Thyroid gland (tissue), 4 donors: ENCODE measurements around the gene ZCCHC4. TPM values are rescaled to one million over a fixed set of nuclear protein-coding genes. Genes with fewer than 3 reads are reported as not detected.

Experiments
- DNase-seq, 2 donors: peaks; one replicate each; pipeline ENCODE4 v3.0.0-alpha.2; 2019
- H3K27ac ChIP-seq, 3 donors: fragments of 200-600 bp; sonication (generic); 1 replicate in 2 of 3; 2 replicates in 1 of 3; pipeline ENCODE4 v1.5.1; 2016 to 2019; ENCODE audit warnings: mild to moderate bottlenecking in 1 of 3, moderate library complexity in 1 of 3
- H3K27me3 ChIP-seq: fragments of 200-600 bp; sonication (generic); one replicate; pipeline ENCODE4 v1.5.1; 2019
- H3K36me3 ChIP-seq, 2 donors: fragments of 200-600 bp; sonication (generic); one replicate each; pipeline ENCODE4 v1.5.1; 2016 to 2019
- H3K4me1 ChIP-seq, 2 donors: fragments of 200-600 bp; sonication (generic); one replicate each; pipeline ENCODE4 v1.5.1; 2017 to 2019
- H3K4me3 ChIP-seq, 3 donors: fragments of 200-600 bp; sonication (generic); replicated peaks in 1 of 3; 1 replicate in 2 of 3; 2 replicates in 1 of 3; pipeline ENCODE4 v1.5.1; 2016; ENCODE audit warnings: mild to moderate bottlenecking in 1 of 3
- H3K9me3 ChIP-seq: fragments of 200-600 bp; sonication (generic); one replicate; pipeline ENCODE4 v1.5.1; 2017
- CTCF ChIP-seq, 6 experiments: fragments of 200-600 bp in 3 of 6; fragments of 450-650 bp in 3 of 6; sonication (generic) in 3 of 6; IDR thresholded peaks; one replicate each; pipeline ENCODE4 v1.5.1; 2016 to 2019; ENCODE audit warnings: antibody characterized with exemption in 6 of 6, mild to moderate bottlenecking in 2 of 6, inconsistent platforms in 1 of 6, moderate library complexity in 1 of 6
- POLR2A ChIP-seq, 2 donors: fragments of 450-650 bp; IDR thresholded peaks; one replicate each; pipeline ENCODE4 v1.6.1; 2017; ENCODE audit warnings: antibody characterized with exemption in 2 of 2, mild to moderate bottlenecking in 2 of 2, moderate library complexity in 1 of 2
- WGBS, 2 donors: methylation state at CpG; one replicate each; pipeline ENCODE4 v1.1.5; 2017; 5-methylcytosine and 5-hydroxymethylcytosine counted together
- intact Hi-C: fragments of 100-400 bp; cut with DNase I; formaldehyde crosslinking; loops from one replicate; pipeline ENCODE4 v1.15.1; 2023
- total RNA-seq, 4 donors: library from RNA; depleted of rRNA; stranded (reverse); fragments of >200 nt; gene quantifications; one replicate each; pipeline ENCODE4 v1.2.3, GENCODE V29; 2016

Gene ZCCHC4
- total RNA-seq, 4 donors from 2014 or later, result 9.3 to 19.5 (median 13.4) TPM

- no peak overlapping the region for H3K27ac ChIP-seq
- no peaks in the 10 kb centered on the region for H3K27me3 ChIP-seq
- H3K36me3 ChIP-seq, result no peaks in the 10 kb centered on the region
- intact Hi-C loops, result loop anchor here (10.0 kb wide), 1 partner anchor 144 kb away; the partner anchor contains the start of gene SEPSECS
- no peaks in the 10 kb centered on the region for H3K9me3 ChIP-seq
- H3K4me3 ChIP-seq, result no peak overlapping the region
- DNase-seq, result no peak
- TF ChIP-seq POLR2A (IDR thresholded peaks at IDR 0.05) (no peak), CTCF (IDR thresholded peaks at IDR 0.05) (no peak)
- WGBS, 2 donors, result 81 to 91% methylated on average over 2 of the region's 2 CpGs
- peaks cover 3% of the 10 kb centered on the region in 2 donors for H3K4me1 ChIP-seq
These were observed 4.3 kb upstream of the ZCCHC4 start for GRCh38 chr4:25308306-25308705.

GRCh38 chr4:25308761-25309160 lies 3.8 kb upstream of the ZCCHC4 start:
- no peak overlapping the region for H3K27ac ChIP-seq
- intact Hi-C loops, result loop anchor here (10.0 kb wide), 1 partner anchor 144 kb away; the partner anchor contains the start of gene SEPSECS
- H3K9me3 ChIP-seq, result no peaks in the 10 kb centered on the region
- DNase-seq, result no peak
- 88 to 90% methylated on average over 7 of the region's 7 CpGs for WGBS, 2 donors
- no peak overlapping the region for H3K4me3 ChIP-seq
- TF ChIP-seq POLR2A (IDR thresholded peaks at IDR 0.05), result no peak
- no peak for TF ChIP-seq CTCF (IDR thresholded peaks at IDR 0.05)
- peaks cover 5 to 7% of the 10 kb centered on the region in 2 donors for H3K4me1 ChIP-seq
- H3K36me3 ChIP-seq, result no peaks in the 10 kb centered on the region
- H3K27me3 ChIP-seq, result no peaks in the 10 kb centered on the region

- no peak overlapping the region for H3K4me3 ChIP-seq
- intact Hi-C loops, result loop anchor here (5.0 to 10.0 kb wide), 2 partner anchors 65 to 78 kb away; partner anchors contain the start of genes ANAPC4 and PI4K2B
- no peaks in the 10 kb centered on the region for H3K36me3 ChIP-seq
- H3K4me1 ChIP-seq, result peaks cover 5 to 7% of the 10 kb centered on the region in 2 donors
- H3K9me3 ChIP-seq, result no peaks in the 10 kb centered on the region
- 84 to 92% methylated on average over 4 of the region's 4 CpGs for WGBS, 2 donors
- no peak for DNase-seq
- TF ChIP-seq CTCF (IDR thresholded peaks at IDR 0.05) (no peak), POLR2A (IDR thresholded peaks at IDR 0.05) (no peak)
- H3K27ac ChIP-seq, result no peak overlapping the region
- H3K27me3 ChIP-seq, result no peaks in the 10 kb centered on the region
These were observed 2.3 kb upstream of the ZCCHC4 start for GRCh38 chr4:25310066-25310802.

- no peak overlapping the region for H3K4me3 ChIP-seq
- H3K27me3 ChIP-seq, result no peaks in the 10 kb centered on the region
- intact Hi-C loops, result loop anchor here (5.0 to 10.0 kb wide), 2 partner anchors 64 to 78 kb away; partner anchors contain the start of genes ANAPC4 and PI4K2B
- H3K27ac ChIP-seq, result no peak overlapping the region
- H3K9me3 ChIP-seq, result no peaks in the 10 kb centered on the region
- peaks cover 5 to 7% of the 10 kb centered on the region in 2 donors for H3K4me1 ChIP-seq
- 91 to 93% methylated on average over 1 of the region's 1 CpG for WGBS, 2 donors
- no peak for DNase-seq
- TF ChIP-seq CTCF (IDR thresholded peaks at IDR 0.05) (no peak), POLR2A (IDR thresholded peaks at IDR 0.05) (no peak)
- no peaks in the 10 kb centered on the region for H3K36me3 ChIP-seq
These were observed 1.8 kb upstream of the ZCCHC4 start for GRCh38 chr4:25310803-25311166.
